ENCODE data around the gene SMIM13. TPM values are rescaled to one million over a fixed set of nuclear protein-coding genes. Genes with fewer than 3 reads are reported as not detected.

The SMIM13 gene
- total and polyA plus RNA-seq, 2 donors from 2014 or later, result 4.0 to 6.6 TPM

DNA sequence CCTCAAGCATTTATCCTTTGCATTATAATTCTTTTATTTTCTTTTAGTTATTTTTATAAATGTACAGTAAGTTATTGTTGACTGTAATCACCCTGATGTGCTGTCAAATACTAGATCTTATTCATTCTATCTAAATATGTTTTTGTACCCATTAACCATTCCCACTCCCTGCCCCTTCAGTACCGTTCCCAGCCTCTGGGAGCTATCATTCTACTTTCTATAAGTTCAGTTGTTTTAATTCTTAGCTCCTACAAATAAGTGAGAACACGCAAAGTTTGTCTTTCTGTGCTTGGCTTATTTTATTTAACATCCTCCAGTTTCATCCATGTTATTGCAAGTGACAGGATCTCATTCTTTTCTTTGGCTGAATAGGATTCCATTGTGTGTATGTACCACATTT, 30.3 kb downstream of the SMIM13 start:
- DNase-seq (no peak), FAIRE-seq (no peak)
- intact Hi-C loops (cut with DNase I), result no loop called here
- no peaks in the 10 kb centered on the region for H3K9me3 ChIP-seq (ENCODE audit: control insufficient read depth in 2 of 3, insufficient read depth in 1 of 3, low read length in 3 of 3)
- no peaks in the 10 kb centered on the region for H3K4me1 ChIP-seq (ENCODE audit: control insufficient read depth in 2 of 3, insufficient read depth in 2 of 3, low read depth in 1 of 3, low read length in 3 of 3)
- no peaks in the 10 kb centered on the region for H3K27me3 ChIP-seq (ENCODE audit: control insufficient read depth, insufficient read depth, low read length)
- H3K9ac ChIP-seq (ENCODE audit: low read length in 3 of 3), result no peak overlapping the region
- no peak overlapping the region for H3K4me3 ChIP-seq (ENCODE audit: low read length in 3 of 3)
- H3K27ac ChIP-seq (ENCODE audit: low read depth in 2 of 2, low read length in 2 of 2), result no peak overlapping the region
- H3K36me3 ChIP-seq (ENCODE audit: control insufficient read depth in 2 of 3, insufficient read depth in 3 of 3, low read length in 3 of 3), result no peaks in the 10 kb centered on the region
- TF ChIP-seq, protein P1, sequence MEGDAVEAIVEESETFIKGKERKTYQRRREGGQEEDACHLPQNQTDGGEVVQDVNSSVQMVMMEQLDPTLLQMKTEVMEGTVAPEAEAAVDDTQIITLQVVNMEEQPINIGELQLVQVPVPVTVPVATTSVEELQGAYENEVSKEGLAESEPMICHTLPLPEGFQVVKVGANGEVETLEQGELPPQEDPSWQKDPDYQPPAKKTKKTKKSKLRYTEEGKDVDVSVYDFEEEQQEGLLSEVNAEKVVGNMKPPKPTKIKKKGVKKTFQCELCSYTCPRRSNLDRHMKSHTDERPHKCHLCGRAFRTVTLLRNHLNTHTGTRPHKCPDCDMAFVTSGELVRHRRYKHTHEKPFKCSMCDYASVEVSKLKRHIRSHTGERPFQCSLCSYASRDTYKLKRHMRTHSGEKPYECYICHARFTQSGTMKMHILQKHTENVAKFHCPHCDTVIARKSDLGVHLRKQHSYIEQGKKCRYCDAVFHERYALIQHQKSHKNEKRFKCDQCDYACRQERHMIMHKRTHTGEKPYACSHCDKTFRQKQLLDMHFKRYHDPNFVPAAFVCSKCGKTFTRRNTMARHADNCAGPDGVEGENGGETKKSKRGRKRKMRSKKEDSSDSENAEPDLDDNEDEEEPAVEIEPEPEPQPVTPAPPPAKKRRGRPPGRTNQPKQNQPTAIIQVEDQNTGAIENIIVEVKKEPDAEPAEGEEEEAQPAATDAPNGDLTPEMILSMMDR (IDR thresholded peaks at IDR 0.05; ENCODE audit: borderline replicate concordance, extremely low read depth, insufficient read depth), result no peak

DNA sequence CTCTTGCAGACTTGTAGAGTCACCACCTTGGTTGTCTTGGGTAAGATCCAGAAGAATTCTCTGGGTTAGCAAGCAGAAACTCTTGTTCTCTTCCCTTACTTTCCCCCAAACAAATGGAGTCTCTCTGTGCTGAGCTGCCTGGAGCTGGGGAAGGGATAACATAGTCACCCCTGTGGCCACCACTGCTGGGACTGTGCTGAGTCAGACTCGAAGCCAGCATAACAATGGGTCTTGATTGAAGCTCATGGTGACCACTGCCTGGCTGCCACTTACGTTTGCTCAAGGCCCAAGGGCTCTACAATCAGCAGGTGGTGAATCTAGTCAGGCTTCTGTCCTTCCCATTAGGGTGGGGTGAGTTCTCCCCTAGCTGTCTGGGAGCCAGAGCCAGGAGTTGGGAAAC, 33.2 kb downstream of the SMIM13 start:
- TF ChIP-seq, protein P1 (IDR thresholded peaks at IDR 0.05; ENCODE audit: borderline replicate concordance, extremely low read depth, insufficient read depth), result no peak
- intact Hi-C loops (cut with DNase I), result no loop called here
- H3K4me3 ChIP-seq (ENCODE audit: low read length in 3 of 3), result no peak overlapping the region
- H3K4me1 ChIP-seq (ENCODE audit: control insufficient read depth in 2 of 3, insufficient read depth in 2 of 3, low read depth in 1 of 3, low read length in 3 of 3), result no peaks in the 10 kb centered on the region
- H3K36me3 ChIP-seq (ENCODE audit: control insufficient read depth in 2 of 3, insufficient read depth in 3 of 3, low read length in 3 of 3), result no peaks in the 10 kb centered on the region
- H3K9me3 ChIP-seq (ENCODE audit: control insufficient read depth in 2 of 3, insufficient read depth in 1 of 3, low read length in 3 of 3), result no peaks in the 10 kb centered on the region
- DNase-seq (no peak), FAIRE-seq (no peak)
- H3K9ac ChIP-seq (ENCODE audit: low read length in 3 of 3), result no peak overlapping the region
- H3K27ac ChIP-seq (ENCODE audit: low read depth in 2 of 2, low read length in 2 of 2), result no peak overlapping the region
- no peaks in the 10 kb centered on the region for H3K27me3 ChIP-seq (ENCODE audit: control insufficient read depth, insufficient read depth, low read length)

DNA sequence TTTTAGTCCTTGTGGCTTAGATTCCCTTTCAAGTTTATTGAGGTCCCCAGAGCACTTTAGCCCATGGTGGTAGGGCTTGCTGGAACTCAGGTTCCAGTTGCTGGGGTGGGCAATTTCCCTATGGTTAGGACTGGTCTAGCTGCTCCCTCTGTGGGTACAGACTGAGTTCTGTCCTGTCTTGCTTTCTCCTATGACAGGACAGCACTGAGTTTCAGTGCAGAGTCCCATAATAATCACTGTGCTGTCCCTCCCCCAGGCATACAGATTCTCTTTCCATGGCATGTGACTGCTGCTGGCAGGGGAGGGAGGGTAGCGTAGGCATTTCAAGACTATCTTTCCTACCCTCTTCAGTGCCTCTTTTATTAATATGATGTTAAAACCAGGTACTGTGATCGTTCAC, 35.0 kb downstream of the SMIM13 start:
- H3K36me3 ChIP-seq (ENCODE audit: control insufficient read depth in 2 of 3, insufficient read depth in 3 of 3, low read length in 3 of 3), result no peaks in the 10 kb centered on the region
- no peaks in the 10 kb centered on the region for H3K9me3 ChIP-seq (ENCODE audit: control insufficient read depth in 2 of 3, insufficient read depth in 1 of 3, low read length in 3 of 3)
- intact Hi-C loops (cut with DNase I), result no loop called here
- H3K27me3 ChIP-seq (ENCODE audit: control insufficient read depth, insufficient read depth, low read length), result no peaks in the 10 kb centered on the region
- DNase-seq (no peak), FAIRE-seq (no peak)
- H3K4me3 ChIP-seq (ENCODE audit: low read length in 3 of 3), result no peak overlapping the region
- H3K9ac ChIP-seq (ENCODE audit: low read length in 3 of 3), result no peak overlapping the region
- H3K27ac ChIP-seq (ENCODE audit: low read depth in 2 of 2, low read length in 2 of 2), result no peak overlapping the region
- TF ChIP-seq, protein P1 (IDR thresholded peaks at IDR 0.05; ENCODE audit: borderline replicate concordance, extremely low read depth, insufficient read depth), result no peak
- H3K4me1 ChIP-seq (ENCODE audit: control insufficient read depth in 2 of 3, insufficient read depth in 2 of 3, low read depth in 1 of 3, low read length in 3 of 3), result no peaks in the 10 kb centered on the region

DNA sequence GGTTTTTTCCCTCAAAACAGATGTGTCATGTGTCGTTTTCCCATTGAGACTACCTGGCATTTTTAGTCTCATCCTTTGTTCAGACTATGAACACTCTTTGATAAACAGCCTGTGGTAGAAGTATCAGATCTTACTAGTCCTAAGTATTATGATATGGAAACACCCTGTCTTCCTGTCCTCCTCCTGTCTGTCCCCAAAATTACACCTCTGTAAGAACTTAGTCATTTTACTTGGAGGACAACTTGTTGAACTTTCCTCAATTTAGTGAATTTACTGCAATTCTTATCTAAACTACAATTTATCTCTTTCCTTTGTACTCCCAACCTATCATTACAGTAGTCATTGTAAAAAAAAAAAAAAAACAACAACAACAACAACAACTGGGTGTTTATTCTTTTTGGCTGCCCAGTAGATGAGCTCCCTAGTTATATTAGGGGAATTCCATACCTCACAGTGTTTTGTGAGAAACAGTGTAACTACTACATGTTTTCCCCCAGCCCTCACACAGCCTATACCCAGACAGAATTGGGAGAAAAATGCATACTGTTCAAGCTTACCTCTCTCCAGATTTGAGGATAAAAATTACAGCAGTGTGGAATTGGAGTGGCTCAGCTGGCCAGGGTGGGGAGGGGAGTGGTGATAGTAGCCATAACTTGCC, 36.4 kb downstream of the SMIM13 start:
- no peak overlapping the region for H3K9ac ChIP-seq (ENCODE audit: low read length in 3 of 3)
- no peak for FAIRE-seq
- no peaks in the 10 kb centered on the region for H3K9me3 ChIP-seq (ENCODE audit: control insufficient read depth in 2 of 3, insufficient read depth in 1 of 3, low read length in 3 of 3)
- DNase-seq, result no peak
- no peaks in the 10 kb centered on the region for H3K4me1 ChIP-seq (ENCODE audit: control insufficient read depth in 2 of 3, insufficient read depth in 2 of 3, low read depth in 1 of 3, low read length in 3 of 3)
- H3K4me3 ChIP-seq (ENCODE audit: low read length in 3 of 3), result no peak overlapping the region
- intact Hi-C loops (cut with DNase I), result no loop called here
- peaks cover 0 to 2% (median 1%) of the 10 kb centered on the region in 3 donors for H3K36me3 ChIP-seq (ENCODE audit: control insufficient read depth in 2 of 3, insufficient read depth in 3 of 3, low read length in 3 of 3)
- TF ChIP-seq, protein P1 (IDR thresholded peaks at IDR 0.05; ENCODE audit: borderline replicate concordance, extremely low read depth, insufficient read depth), result no peak
- no peaks in the 10 kb centered on the region for H3K27me3 ChIP-seq (ENCODE audit: control insufficient read depth, insufficient read depth, low read length)
- H3K27ac ChIP-seq (ENCODE audit: low read depth in 2 of 2, low read length in 2 of 2), result no peak overlapping the region

All from kidney (tissue), 14 donors.